AG09309 (cell line): Measurements from ENCODE around the gene GRID2IP.
A peak's percentile ranks its signal among the peaks of the same experiment; 100 is the strongest.
"Not testable (repeated sequence)": the region's sequence is repeated elsewhere in the genome, so short reads cannot be mapped to it uniquely, and the experiment has no call there.

Source experiments
- DNase-seq: peaks from one replicate; pipeline ENCODE4 v3.0.0-alpha.2; 2010; ENCODE audit warnings: low read depth
- H3K4me3 ChIP-seq: 2 replicates; pipeline ENCODE4 v1.5.1; 2011; ENCODE audit warnings: mild to moderate bottlenecking, low read depth, low read length, moderate library complexity; ENCODE audit not compliant: control insufficient read depth
- CTCF ChIP-seq: IDR thresholded peaks from 2 replicates; pipeline ENCODE4 v1.5.1; 2011; ENCODE audit warnings: mild to moderate bottlenecking, low read depth, low read length, inconsistent platforms; ENCODE audit not compliant: insufficient read depth, control insufficient read depth; ENCODE audit errors: missing control alignments

The GRID2IP gene

GRCh38 chr7:6461946-6462550 is 89.2 kb downstream of the GRID2IP start:
- DNase-seq: no peak
- H3K4me3 ChIP-seq: no peak overlapping the region
- TF ChIP-seq CTCF: no peak

GRCh38 chr7:6460990-6461584 is 90.2 kb downstream of the GRID2IP start:
- no peak overlapping the region for H3K4me3 ChIP-seq
- no peak for TF ChIP-seq CTCF
- no peak for DNase-seq

GRCh38 chr7:6460303-6460702 is 91.0 kb downstream of the GRID2IP start:
- no peak for TF ChIP-seq CTCF
- no peak for DNase-seq
- no peak overlapping the region for H3K4me3 ChIP-seq

GRCh38 chr7:6458676-6459075 is 92.6 kb downstream of the GRID2IP start:
- DNase-seq, H3K4me3 ChIP-seq: not testable (repeated sequence)

GRCh38 chr7:6453734-6454133 is 97.5 kb downstream of the GRID2IP start:
- TF ChIP-seq CTCF: no peak
- no peak overlapping the region for H3K4me3 ChIP-seq
- DNase-seq: peak; percentile 87

- no peak for TF ChIP-seq CTCF
- no peak for DNase-seq
Observed at GRCh38 chr7:6451224-6451705, 100.0 kb downstream of the GRID2IP start.

GRCh38 chr7:6450591-6450990 is 100.7 kb downstream of the GRID2IP start:
- not testable (repeated sequence) for H3K4me3 ChIP-seq, DNase-seq

More at GRCh38 chr7:6451224-6451705, 100.0 kb downstream of the GRID2IP start:
- H3K4me3 ChIP-seq: no peak overlapping the region

GRCh38 chr7:6449884-6450283 is 101.4 kb downstream of the GRID2IP start:
- DNase-seq, H3K4me3 ChIP-seq: not testable (repeated sequence)
